ENCODE results near the gene DLX5.
A peak's percentile ranks its signal among the peaks of the same experiment; 100 is the strongest.

The DLX5 gene

GRCh38 chr7:97006055-97006815 lies 18.4 kb downstream of the DLX5 start:
- TF ChIP-seq TAF1 (IDR thresholded peaks at IDR 0.05; ENCODE audit: low read depth, low read length) (no peak), POU2F2 (IDR thresholded peaks at IDR 0.05; ENCODE audit: low read depth, low read length) (no peak), POLR2A (IDR thresholded peaks at IDR 0.05; ENCODE audit: low read depth, low read length) (no peak), POLR2AphosphoS5 (IDR thresholded peaks at IDR 0.05; ENCODE audit: low read depth, low read length) (no peak), PAX5 (IDR thresholded peaks at IDR 0.05; ENCODE audit: insufficient read depth, low read length, severe bottlenecking) (no peak), SPI1 (IDR thresholded peaks at IDR 0.05; ENCODE audit: low read depth, low read length) (no peak)
- DNase-seq (ENCODE audit: insufficient read length, low spot score) = peak; percentile 53
- FAIRE-seq = no peak

DNA sequence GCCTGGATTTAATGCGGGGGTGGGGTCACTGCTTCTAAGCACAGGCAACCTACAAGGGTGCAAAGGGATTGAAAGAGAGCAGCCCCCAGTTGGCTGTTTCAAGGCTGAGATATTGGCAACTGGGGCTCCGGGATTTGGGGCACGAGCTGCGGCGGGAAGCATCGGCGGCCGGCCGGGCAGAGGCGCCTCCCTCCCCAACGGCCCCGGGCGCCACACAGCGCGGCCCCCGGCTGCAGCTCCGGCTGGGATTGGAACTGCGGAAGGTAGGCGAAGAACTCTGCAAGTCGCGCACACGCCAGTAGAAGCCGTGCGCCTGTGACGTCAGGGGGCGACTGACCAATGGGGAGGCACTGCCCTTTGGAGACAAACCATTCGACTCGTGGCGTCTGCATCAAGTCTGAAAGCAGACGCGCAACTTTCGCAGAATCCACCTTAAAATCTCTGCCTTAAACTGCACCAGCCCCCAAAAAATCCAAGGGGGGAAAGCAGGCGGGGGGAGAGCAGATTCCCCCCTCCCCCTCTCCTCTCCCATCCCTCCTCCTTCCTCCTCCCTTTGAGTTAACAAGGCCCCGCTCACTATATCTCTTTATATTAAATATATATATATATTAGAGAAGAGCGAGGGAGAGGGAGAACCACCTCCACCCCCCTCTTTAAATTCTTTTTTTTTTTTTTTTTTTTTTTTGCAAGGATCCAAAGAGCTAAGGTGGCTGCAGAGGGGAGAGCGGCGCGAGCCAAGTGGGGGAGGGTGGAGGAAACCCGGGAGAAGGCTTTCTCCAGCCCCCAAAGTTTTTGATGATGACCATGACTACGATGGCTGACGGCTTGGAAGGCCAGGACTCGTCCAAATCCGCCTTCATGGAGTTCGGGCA lies 19.2 kb downstream of the DLX5 start, which contains the start of gene DLX6:
Gene DLX6 (plus strand): TSS at position 371 of the 872 bp plus-strand sequence. CDS start 425 bp downstream, at position 796.
- DNase-seq (ENCODE audit: insufficient read length, low spot score) (no peak), FAIRE-seq (peak; percentile 9)
- TF ChIP-seq POLR2A (IDR thresholded peaks at IDR 0.05; ENCODE audit: low read depth, low read length) (no peak), SPI1 (IDR thresholded peaks at IDR 0.05; ENCODE audit: low read depth, low read length) (no peak), POU2F2 (IDR thresholded peaks at IDR 0.05; ENCODE audit: low read depth, low read length) (no peak), PAX5 (IDR thresholded peaks at IDR 0.05; ENCODE audit: insufficient read depth, low read length, severe bottlenecking) (no peak), TAF1 (IDR thresholded peaks at IDR 0.05; ENCODE audit: low read depth, low read length) (no peak), POLR2AphosphoS5 (IDR thresholded peaks at IDR 0.05; ENCODE audit: low read depth, low read length) (no peak)

DNA sequence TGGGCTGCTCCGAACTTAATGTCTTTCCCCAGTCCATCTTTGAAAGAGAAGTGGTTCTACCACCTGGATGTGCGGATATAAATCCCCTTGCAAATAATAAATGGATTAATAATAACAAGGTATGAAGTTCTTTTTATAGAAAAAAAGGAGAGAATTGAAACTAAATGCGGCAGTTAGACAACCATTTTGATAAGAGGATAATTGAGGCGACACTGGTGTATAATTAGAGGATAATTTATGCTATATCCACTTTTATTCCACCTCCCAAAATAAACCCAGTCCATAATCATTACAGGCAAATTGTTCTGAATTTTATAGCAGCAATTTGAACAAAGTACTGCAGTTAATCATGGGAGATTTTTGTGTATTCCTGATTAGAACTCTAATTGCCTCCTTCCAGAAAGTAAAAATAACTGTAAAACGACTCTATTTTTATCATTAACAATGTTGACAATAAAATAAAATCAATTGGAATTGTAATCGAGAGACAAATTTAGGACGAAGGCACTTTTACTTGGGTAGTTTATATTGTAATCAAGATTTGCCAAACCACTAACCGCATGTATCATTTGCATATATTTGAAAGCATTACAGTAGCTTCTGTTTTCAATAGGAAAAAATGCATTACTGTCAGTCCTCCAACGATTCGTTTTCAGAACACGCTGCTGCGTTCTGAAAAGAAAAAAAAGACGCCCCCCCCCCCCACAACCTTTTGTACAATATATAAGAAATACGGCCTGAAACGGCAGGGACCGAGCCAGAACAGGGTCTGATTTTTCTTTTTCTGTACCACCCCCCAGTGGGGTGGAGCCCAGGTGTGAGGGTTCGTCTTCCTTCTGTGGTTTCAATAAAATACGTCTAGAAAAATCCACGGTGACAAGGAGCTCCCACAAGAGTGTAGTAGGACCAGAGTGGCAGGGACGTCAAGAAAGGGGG lies 20.1 kb downstream of the DLX5 start:
- no peak for FAIRE-seq
- no peak for TF ChIP-seq POLR2AphosphoS5 (IDR thresholded peaks at IDR 0.05; ENCODE audit: low read depth, low read length)
- TF ChIP-seq SPI1 (IDR thresholded peaks at IDR 0.05; ENCODE audit: low read depth, low read length) = no peak
- TF ChIP-seq POLR2A (IDR thresholded peaks at IDR 0.05; ENCODE audit: low read depth, low read length) = no peak
- no peak for TF ChIP-seq TAF1 (IDR thresholded peaks at IDR 0.05; ENCODE audit: low read depth, low read length)
- no peak for TF ChIP-seq PAX5 (IDR thresholded peaks at IDR 0.05; ENCODE audit: insufficient read depth, low read length, severe bottlenecking)
- no peak for TF ChIP-seq POU2F2 (IDR thresholded peaks at IDR 0.05; ENCODE audit: low read depth, low read length)
- no peak for DNase-seq (ENCODE audit: insufficient read length, low spot score)

DNA sequence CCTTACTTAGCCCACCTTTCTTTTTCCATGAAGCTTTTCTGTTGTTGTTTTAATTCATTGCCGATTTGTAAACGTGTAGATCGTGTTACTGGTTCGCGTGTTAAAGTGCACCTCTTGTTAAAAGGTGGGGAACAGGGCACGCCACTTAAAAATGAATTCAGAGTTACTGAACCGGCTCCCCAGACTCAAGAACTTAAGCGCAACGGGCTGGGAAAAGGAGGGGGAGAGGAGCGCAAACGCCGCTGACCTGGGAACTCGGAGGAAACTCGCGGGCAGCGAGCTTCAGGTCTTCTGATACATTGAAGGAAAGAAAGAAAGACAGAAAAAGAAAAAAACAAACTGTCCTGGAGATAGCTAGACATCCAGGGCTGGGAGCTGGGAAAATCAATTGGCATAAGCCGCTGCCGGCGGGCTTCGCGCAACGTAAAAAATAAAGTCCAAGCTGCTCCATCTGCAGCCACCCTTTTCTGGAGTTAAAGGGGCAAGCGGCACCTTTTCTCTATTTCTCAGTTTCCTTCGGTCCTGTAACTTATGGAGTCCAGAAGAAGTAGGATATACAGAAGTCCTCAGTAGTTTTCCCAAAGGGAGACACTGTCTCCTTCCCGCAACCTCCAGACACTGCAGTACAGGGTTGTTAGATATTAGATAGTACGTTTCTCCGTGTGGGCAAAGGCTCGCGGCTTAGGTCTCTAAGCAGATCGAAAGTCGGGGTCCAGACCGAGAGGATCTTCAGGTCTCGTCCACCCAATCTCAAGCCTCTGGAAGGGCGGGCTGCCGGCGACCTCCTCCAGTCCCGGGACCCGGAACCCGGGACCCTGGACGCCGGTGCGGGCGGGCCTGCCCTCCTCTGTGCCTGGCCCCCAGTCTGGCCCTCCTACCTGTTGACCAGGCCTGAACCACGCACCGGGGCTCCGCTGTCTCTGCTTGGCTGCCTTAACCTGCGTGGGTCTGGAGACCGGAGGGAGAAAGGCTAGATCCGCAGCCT lies 21.1 kb downstream of the DLX5 start:
- FAIRE-seq (no peak), DNase-seq (ENCODE audit: insufficient read length, low spot score) (no peak)
- TF ChIP-seq PAX5 (IDR thresholded peaks at IDR 0.05; ENCODE audit: insufficient read depth, low read length, severe bottlenecking) (no peak), SPI1 (IDR thresholded peaks at IDR 0.05; ENCODE audit: low read depth, low read length) (no peak)

GRCh38 chr7:97002555-97003261 lies 21.9 kb downstream of the DLX5 start:
- FAIRE-seq (no peak), DNase-seq (ENCODE audit: insufficient read length, low spot score) (no peak)
- TF ChIP-seq TAF1 (IDR thresholded peaks at IDR 0.05; ENCODE audit: low read depth, low read length) = no peak
- no peak for TF ChIP-seq PAX5 (IDR thresholded peaks at IDR 0.05; ENCODE audit: insufficient read depth, low read length, severe bottlenecking)
- TF ChIP-seq POU2F2 (IDR thresholded peaks at IDR 0.05; ENCODE audit: low read depth, low read length) = no peak
- no peak for TF ChIP-seq SPI1 (IDR thresholded peaks at IDR 0.05; ENCODE audit: low read depth, low read length)
- no peak for TF ChIP-seq POLR2A (IDR thresholded peaks at IDR 0.05; ENCODE audit: low read depth, low read length)
- TF ChIP-seq POLR2AphosphoS5 (IDR thresholded peaks at IDR 0.05; ENCODE audit: low read depth, low read length) = no peak

- TF ChIP-seq PAX5 (IDR thresholded peaks at IDR 0.05; ENCODE audit: insufficient read depth, low read length, severe bottlenecking) (no peak), POLR2A (IDR thresholded peaks at IDR 0.05; ENCODE audit: low read depth, low read length) (no peak), SPI1 (IDR thresholded peaks at IDR 0.05; ENCODE audit: low read depth, low read length) (no peak), POU2F2 (IDR thresholded peaks at IDR 0.05; ENCODE audit: low read depth, low read length) (no peak), POLR2AphosphoS5 (IDR thresholded peaks at IDR 0.05; ENCODE audit: low read depth, low read length) (no peak), TAF1 (IDR thresholded peaks at IDR 0.05; ENCODE audit: low read depth, low read length) (no peak)
- DNase-seq (ENCODE audit: insufficient read length, low spot score) (no peak), FAIRE-seq (no peak)
Observed at GRCh38 chr7:97001656-97002554, 22.7 kb downstream of the DLX5 start.

DNA sequence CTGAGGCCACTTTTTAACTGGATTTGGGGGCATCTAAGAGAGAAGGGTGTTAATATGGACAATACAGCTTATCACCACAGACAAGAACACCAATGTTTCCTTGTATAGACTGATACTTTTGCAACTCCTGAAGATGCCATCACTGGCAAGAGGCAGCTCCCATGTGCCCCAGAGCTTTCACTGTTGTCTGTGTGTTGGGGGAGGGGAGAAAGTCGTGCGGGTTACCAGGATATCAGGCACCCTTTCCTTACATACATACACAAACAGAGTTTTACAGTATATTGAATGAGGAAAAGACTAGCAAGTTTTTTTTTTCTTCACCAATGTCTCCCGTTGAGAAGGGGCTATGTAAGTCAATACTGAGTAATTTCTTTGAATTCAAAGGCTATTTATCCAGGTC lies 23.4 kb downstream of the DLX5 start:
- no peak for DNase-seq (ENCODE audit: insufficient read length, low spot score)
- TF ChIP-seq SPI1 (IDR thresholded peaks at IDR 0.05; ENCODE audit: low read depth, low read length) = no peak
- TF ChIP-seq POLR2AphosphoS5 (IDR thresholded peaks at IDR 0.05; ENCODE audit: low read depth, low read length) = no peak
- TF ChIP-seq POU2F2 (IDR thresholded peaks at IDR 0.05; ENCODE audit: low read depth, low read length) = no peak
- no peak for FAIRE-seq
